GM19372 (cell line): Measurements from ENCODE around the gene ZC3H4.
"Not testable (repeated sequence)": the region's sequence is repeated elsewhere in the genome, so short reads cannot be mapped to it uniquely, and the experiment has no call there.

Source experiments
- ATAC-seq: cut with Tn5 transposase; IDR thresholded peaks from one replicate; pipeline ENCODE4 v1.9.1; 2021; ENCODE audit warnings: mild to moderate bottlenecking, low read depth, moderate library complexity; ENCODE audit not compliant: unreplicated experiment

Gene ZC3H4

DNA sequence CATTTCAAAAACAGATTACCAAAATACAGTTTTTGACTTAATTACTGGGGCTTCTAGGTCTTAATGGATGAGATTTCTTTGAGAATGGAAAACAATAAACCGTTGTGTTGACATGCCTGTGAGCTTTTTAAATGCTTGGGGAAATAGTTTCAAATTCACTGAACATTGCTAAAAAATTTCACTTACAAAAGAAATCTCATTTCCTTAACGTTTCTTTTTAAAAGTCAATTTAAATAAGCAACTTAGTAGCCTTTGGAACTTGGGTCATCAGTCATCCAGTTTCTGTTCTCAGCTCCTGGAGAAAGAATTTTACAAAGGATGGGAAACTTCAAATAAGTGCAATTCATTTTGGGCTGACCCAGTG, 4.4 kb downstream of the ZC3H4 start:
- no peak for ATAC-seq

DNA sequence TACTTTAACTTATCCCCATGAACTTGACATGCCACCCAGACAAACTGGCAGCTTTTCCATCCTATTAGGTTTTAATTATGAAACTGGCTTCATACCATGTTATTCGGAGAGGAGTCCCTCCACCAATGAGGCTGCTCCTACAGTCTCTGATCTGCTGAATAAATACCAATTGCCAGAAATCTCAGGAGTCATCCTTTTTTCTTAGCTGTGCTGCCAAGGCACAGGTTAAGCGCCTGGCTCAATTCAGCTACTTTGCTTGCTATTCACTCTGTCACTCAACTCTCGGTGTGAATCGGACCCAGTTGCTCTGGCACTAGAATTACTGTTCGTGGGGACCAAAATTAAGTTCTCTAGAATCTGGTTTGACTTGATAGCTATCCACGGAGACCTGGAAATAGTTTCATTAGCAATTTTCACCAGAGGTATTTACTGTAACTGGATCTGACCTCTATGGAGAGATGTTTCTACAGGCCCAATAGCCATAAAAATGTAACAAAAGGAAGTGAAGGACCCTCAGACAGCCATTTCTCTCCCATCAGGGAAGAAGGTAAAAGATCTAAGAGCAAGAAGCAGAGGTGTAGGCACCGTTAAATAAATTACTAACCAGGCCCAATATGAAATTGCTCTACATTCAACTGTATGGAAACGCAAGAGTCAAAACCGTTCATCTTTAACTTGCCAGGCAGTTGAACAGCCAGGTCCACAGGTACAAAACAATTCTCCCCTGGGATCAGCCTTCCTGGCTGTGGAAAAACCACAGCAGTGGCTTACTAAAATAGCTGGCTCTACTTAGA, 5.4 kb downstream of the ZC3H4 start:
- no peak for ATAC-seq

GRCh38 chr19:47107202-47107952, 6.2 kb downstream of the ZC3H4 start:
- ATAC-seq = no peak

DNA sequence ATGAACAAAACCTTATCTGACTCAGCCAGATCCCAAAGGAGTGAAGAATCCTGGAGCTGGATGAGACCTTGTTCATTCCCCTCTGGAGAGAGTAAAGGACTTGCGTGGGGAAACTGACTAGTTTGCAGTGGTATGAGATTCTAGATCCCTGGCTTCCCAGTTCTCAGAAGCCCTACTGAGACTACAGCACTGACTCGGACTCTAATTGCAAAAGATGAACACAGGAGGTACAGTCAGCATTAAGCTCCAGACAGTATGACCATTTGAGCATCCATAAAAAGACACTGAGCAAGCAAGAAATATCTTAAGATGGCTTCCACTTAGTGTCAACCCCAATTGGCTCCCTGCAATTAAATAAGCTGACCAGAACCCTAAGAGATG, 6.8 kb downstream of the ZC3H4 start:
- no peak for ATAC-seq

DNA sequence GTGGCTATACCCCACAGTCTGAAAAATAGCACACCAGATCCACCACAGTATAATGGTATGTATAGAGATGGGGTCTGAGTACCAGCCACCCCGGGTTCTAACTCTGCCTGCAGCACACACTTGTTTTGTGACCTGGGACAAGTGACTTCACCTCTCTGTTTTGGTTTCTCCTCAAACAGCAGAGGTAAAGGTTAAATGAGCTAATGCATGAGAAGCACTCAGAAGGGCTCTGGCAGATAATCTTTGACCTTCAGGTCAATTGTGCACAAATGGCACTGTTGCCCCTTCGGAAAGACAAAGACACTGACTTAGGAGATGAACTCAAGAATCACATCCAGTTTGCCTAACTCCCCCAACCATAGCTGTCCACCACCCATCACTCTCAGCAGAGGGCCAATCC, 7.7 kb downstream of the ZC3H4 start:
- no peak for ATAC-seq

- ATAC-seq = no peak
Measured at GRCh38 chr19:47104680-47105079, 8.9 kb downstream of the ZC3H4 start.

DNA sequence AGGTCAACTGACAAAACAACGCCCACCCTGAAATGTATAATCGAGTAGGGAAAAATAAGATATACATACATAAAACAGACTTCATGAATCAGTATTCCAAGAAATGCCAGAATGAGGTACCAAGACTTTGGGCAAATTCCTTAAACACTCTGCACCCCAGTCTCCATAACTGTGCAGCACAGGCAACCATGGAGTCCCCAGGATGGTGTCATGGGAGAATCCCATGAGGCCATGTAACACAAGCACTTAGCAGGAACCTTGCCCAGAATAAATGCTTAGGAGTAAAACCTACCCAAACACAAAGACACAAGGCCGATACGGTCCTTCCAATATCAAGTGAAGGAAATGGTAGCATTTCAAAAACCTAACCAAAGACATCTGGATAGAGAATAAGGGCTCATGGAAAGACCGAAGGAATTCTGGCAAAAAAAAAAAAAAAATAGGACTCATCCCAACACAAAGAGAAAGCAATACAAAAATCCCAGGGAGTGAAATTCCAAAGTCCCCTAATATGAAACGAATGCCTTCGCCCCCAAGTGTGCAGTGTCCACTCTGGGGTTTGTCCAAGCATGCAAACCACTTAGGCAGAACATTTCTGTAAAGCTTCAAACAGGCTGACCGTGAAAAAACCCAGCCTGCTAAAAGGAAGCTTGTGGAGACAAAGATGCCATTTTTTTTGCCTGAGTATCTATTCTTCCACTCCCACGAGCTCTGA, 11.1 kb downstream of the ZC3H4 start:
- no peak for ATAC-seq

GRCh38 chr19:47101116-47101515, 12.5 kb downstream of the ZC3H4 start:
- ATAC-seq = not testable (repeated sequence)

DNA sequence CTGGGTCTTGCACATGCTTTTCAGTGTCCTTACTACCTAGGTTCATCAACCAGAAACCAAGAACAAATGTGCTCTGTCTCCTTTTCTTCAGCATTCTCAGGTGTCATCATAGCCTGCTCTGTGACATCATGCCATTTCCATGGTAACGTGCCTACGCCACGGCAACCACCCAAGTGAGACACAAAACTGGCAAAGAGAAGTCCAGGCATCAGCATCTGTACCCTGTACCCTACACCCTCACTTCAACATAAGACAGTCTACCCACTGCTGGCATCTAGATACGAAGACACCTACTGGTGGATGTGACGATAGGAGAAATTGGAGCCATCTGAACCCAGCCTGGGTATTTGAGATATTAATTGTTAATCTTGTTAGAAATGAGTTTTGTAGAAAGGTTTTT, 13.3 kb downstream of the ZC3H4 start:
- ATAC-seq = no peak

DNA sequence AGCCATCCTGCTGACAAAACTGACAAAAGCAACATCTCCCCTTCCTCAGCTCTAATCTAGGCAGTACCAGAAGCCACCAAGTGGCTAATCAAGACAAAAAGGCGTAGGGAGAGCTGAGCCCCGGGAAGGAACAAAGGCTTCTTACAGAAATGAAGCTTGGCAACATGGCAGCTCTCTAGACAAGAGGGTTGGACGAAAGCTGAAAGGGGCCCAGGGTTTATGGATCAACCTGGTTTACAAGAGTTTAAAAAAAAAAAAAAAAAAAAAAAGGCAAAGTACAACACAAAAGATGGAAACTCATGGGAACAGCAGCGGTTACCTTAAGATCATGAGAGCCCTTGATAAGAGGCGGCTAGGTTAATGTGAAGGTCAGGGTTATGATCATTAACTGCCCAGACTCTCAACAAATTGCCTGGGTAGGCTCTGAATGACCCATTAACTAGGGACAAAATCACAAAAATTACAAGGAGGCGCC, 14.0 kb downstream of the ZC3H4 start:
- ATAC-seq = no peak

GRCh38 chr19:47098608-47099007, 15.0 kb downstream of the ZC3H4 start:
- ATAC-seq = no peak

DNA sequence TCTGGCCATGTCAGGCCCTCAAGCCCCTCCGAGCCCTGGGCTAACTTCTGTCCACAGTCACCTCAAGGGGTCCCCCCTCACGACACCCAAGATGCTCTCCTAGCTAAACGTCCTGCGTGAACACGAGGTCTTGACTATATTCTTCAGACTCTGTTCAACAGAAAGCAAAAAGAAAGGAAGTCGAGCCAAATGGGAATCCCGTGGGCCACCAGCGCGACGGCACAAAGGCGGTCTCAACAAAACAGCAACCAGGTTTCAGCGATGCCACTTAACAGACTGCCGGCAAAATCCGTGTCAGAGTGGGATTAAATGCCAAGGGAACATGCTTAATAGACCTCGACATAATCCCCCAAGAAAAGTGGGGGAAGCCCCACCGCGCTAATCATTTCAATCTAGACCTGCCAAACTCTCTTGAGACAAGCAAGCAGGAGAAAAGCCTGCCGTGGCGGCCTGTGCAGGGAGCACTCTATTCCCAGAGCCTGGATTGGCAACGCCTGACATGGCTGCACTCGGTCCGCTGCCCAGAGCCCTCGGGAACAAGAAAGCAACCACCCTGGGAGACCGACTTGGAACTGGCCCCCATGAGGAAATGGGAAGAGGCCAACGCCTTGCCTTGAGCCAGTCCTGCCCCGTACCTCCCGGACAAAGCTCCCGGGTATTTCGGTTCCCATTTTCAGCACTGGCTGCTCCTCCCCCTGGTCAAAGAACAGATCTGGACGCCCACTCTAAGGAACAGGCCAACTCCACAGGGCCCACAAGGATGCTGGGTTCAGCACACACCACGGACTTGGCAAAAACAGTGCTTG, 16.0 kb downstream of the ZC3H4 start:
- no peak for ATAC-seq

- no peak for ATAC-seq
Measured at GRCh38 chr19:47096721-47097120, 16.9 kb downstream of the ZC3H4 start.

- no peak for ATAC-seq
Measured at GRCh38 chr19:47096100-47096704, 17.4 kb downstream of the ZC3H4 start.

DNA sequence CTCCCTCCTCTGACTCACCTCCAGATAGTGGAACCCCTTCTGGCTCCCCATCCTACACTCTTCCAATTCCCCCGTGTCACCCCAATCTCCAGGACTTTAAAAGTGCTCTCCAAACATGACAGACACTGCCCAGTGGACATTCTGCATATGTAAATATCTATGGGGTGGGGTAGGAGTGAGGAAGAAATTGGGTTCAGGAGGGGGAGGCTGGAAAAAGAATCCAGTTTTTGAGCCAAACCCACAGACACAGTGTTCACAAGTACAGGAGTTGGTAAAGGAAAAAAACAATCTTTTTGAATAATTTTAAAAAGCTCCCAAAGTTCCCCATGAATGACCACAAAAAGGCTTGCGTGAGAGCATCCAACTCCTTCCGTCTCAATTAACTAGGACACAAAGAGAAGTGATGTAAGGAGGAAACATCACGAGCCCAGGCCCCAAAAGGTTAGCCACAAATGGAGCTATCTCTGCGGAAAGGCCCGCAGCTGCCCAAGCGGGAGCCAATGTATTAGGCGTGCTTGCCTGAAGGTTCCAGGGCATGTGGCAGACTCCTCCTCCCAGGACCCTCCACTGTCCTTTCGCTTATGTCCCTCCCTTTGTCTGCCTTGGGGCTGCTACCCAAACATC, 18.0 kb downstream of the ZC3H4 start:
- no peak for ATAC-seq

- ATAC-seq = no peak
Measured at GRCh38 chr19:47094557-47095475, 18.8 kb downstream of the ZC3H4 start.

GRCh38 chr19:47093841-47094240, 19.7 kb downstream of the ZC3H4 start:
- ATAC-seq = no peak

- ATAC-seq = no peak
Measured at GRCh38 chr19:47093254-47093653, 20.3 kb downstream of the ZC3H4 start.
